Ovary (tissue), 3 donors: Measurements from ENCODE around the gene BORCS6.

Source experiments
- CTCF ChIP-seq, 3 donors: fragments of 450-650 bp in 2 of 3; fragments of 200-600 bp in 1 of 3; IDR thresholded peaks; one replicate each; pipeline versions ENCODE4 v1.5.1 to v1.8.0; 2016 to 2022; ENCODE audit warnings: antibody characterized with exemption in 3 of 3, mild to moderate bottlenecking in 1 of 3
- POLR2A ChIP-seq: fragments of 450-650 bp; IDR thresholded peaks from one replicate; pipeline ENCODE4 v1.6.1; 2017; ENCODE audit warnings: antibody characterized with exemption, mild to moderate bottlenecking, moderate library complexity
- donor health status: DM: no; HTN: no; CAD: no.

GRCh38 chr17:8190506-8190905 lies 526 bp upstream of the BORCS6 start:
- TF ChIP-seq POLR2A = no peak
- no peak for TF ChIP-seq CTCF (IDR thresholded peaks at IDR 0.05)
